HepG2 (cell line): ENCODE data around the gene ABCA3. TPM values are rescaled to one million over a fixed set of nuclear protein-coding genes. Genes with fewer than 3 reads are reported as not detected.
A peak's percentile ranks its signal among the peaks of the same experiment; 100 is the strongest.

Experiments
- ATM ChIP-seq: fragments of 450-650 bp; IDR thresholded peaks from 2 replicates; pipeline ENCODE4 v1.7.1; 2017; ENCODE audit warnings: mild to moderate bottlenecking, borderline replicate concordance
- CBX5 ChIP-seq: sonication (generic); formaldehyde crosslinking; IDR thresholded peaks from 2 replicates; pipeline ENCODE4 v1.4.0; 2020; ENCODE audit warnings: missing genetic modification reagents, borderline replicate concordance
- CTCF ChIP-seq: sonication (generic); formaldehyde crosslinking; IDR thresholded peaks from 2 replicates; pipeline ENCODE4 v1.5.0; 2020; ENCODE audit warnings: mild to moderate bottlenecking, missing genetic modification reagents, moderate library complexity
- GATAD2A ChIP-seq: IDR thresholded peaks from 2 replicates; pipeline ENCODE4 v1.6.1; 2016
- KLF6 ChIP-seq: IDR thresholded peaks from 2 replicates; pipeline ENCODE4 v1.8.0; 2016; ENCODE audit warnings: missing biosample characterization, missing genetic modification reagents
- MED13 ChIP-seq: sonication (generic); formaldehyde crosslinking; IDR thresholded peaks from 2 replicates; pipeline ENCODE4 v1.5.0; 2020; ENCODE audit warnings: missing genetic modification reagents
- MTF1 ChIP-seq: sonication (generic); formaldehyde crosslinking; IDR thresholded peaks from 2 replicates; pipeline ENCODE4 v1.5.0; 2020; ENCODE audit warnings: missing genetic modification reagents
- NCOR1 ChIP-seq: fragments of 200-600 bp; sonication (generic); IDR thresholded peaks from 2 replicates; pipeline ENCODE4 v1.7.0; 2017; ENCODE audit warnings: antibody characterized with exemption, low read length, borderline replicate concordance
- RBM39 ChIP-seq: fragments of 200-400 bp; formaldehyde crosslinking; IDR thresholded peaks from one replicate; pipeline ENCODE4 v1.6.1; 2018; ENCODE audit warnings: antibody characterized with exemption, mild to moderate bottlenecking, low read depth, low read length; ENCODE audit not compliant: poor library complexity, severe bottlenecking
- TSC22D2 ChIP-seq: sonication (generic); formaldehyde crosslinking; IDR thresholded peaks from 2 replicates; pipeline ENCODE4 v1.5.1; 2020; ENCODE audit warnings: missing genetic modification reagents, mild to moderate bottlenecking, borderline replicate concordance
- ZKSCAN5 ChIP-seq: sonication (generic); formaldehyde crosslinking; IDR thresholded peaks from 2 replicates; pipeline ENCODE4 v1.5.1; 2020; ENCODE audit warnings: mild to moderate bottlenecking, missing genetic modification reagents
- ZNF512B ChIP-seq: sonication (generic); formaldehyde crosslinking; IDR thresholded peaks from 2 replicates; pipeline ENCODE4 v1.5.1; 2020; ENCODE audit warnings: missing genetic modification reagents, mild to moderate bottlenecking, borderline replicate concordance
- ZNF572 ChIP-seq: sonication (generic); formaldehyde crosslinking; IDR thresholded peaks from 2 replicates; pipeline ENCODE4 v1.5.1; 2020; ENCODE audit warnings: mild to moderate bottlenecking, missing genetic modification reagents
- ZNF576 ChIP-seq: sonication (generic); formaldehyde crosslinking; IDR thresholded peaks from 2 replicates; pipeline ENCODE4 v1.4.0; 2020; ENCODE audit warnings: mild to moderate bottlenecking, missing genetic modification reagents
- ZNF839 ChIP-seq: sonication (generic); formaldehyde crosslinking; IDR thresholded peaks from 2 replicates; pipeline ENCODE4 v1.4.0; 2020; ENCODE audit warnings: missing genetic modification reagents, mild to moderate bottlenecking, borderline replicate concordance
- polyA plus RNA-seq, 8 experiments: library from polyadenylated mRNA; depleted of rRNA in 3 of 8; stranded (reverse) in 7 of 8; unstranded in 1 of 8; fragments of >200 nt; fragmentation: Illumina TruSeq in 4 of 8; extraction: Trizol in 4 of 8; gene quantifications; 2 replicates each; pipeline versions ENCODE4 v1.2.1 to v1.2.3, GENCODE V29; 2011 to 2016; ENCODE audit warnings: low read depth in 4 of 8, missing spikeins in 1 of 8, mixed read lengths in 1 of 8; ENCODE audit not compliant: insufficient read depth in 1 of 8
- total RNA-seq, 5 experiments: library from RNA; depleted of rRNA; stranded (reverse); fragments of >200 nt; fragmentation: Illumina TruSeq; extraction: Trizol; gene quantifications; 2 replicates each; pipeline ENCODE4 v1.2.3, GENCODE V29; 2016; ENCODE audit warnings: low read depth in 1 of 5
- TF ChIP-seq, protein P1 (sequence below): IDR thresholded peaks from 2 replicates; pipeline ENCODE4 v1.6.1; 2016; ENCODE audit warnings: mild to moderate bottlenecking, missing biosample characterization, missing genetic modification reagents
- TF ChIP-seq, protein P2 (sequence below): sonication (generic); formaldehyde crosslinking; IDR thresholded peaks from 2 replicates; pipeline ENCODE4 v1.4.0; 2020; ENCODE audit warnings: missing genetic modification reagents; ENCODE audit errors: not compliant biosample characterization
- TF ChIP-seq, protein P3 (sequence below): sonication (generic); formaldehyde crosslinking; IDR thresholded peaks from 2 replicates; pipeline ENCODE4 v1.8.1; 2023; ENCODE audit warnings: missing genetic modification reagents, mild to moderate bottlenecking, borderline replicate concordance

Gene ABCA3
- total and polyA plus RNA-seq, 2 of the 13 experiments (the other 11 are each of a cell fraction or from before 2014, with no cell fraction given): 0.60 to 1.5 TPM

- TF ChIP-seq, protein P1, sequence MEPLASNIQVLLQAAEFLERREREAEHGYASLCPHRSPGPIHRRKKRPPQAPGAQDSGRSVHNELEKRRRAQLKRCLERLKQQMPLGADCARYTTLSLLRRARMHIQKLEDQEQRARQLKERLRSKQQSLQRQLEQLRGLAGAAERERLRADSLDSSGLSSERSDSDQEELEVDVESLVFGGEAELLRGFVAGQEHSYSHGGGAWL (CRISPR knock-in tag): peak; percentile 29; the same call in 1 of the 2 replicates
- no peak for TF ChIP-seq TSC22D2 (CRISPR knock-in tag)
- TF ChIP-seq RBM39: no peak
- no peak for TF ChIP-seq MTF1
- TF ChIP-seq ZNF572 (CRISPR knock-in tag): no peak
- no peak for TF ChIP-seq NCOR1
- TF ChIP-seq ATM: no peak
- TF ChIP-seq ZNF512B: no peak
- 0 out of 2 replicates have a peak, but pooled peaks have one; percentile 7 for TF ChIP-seq KLF6 (CRISPR knock-in tag)
- TF ChIP-seq CBX5: no peak
- no peak for TF ChIP-seq ZNF839 (CRISPR knock-in tag)
- TF ChIP-seq, protein P2, sequence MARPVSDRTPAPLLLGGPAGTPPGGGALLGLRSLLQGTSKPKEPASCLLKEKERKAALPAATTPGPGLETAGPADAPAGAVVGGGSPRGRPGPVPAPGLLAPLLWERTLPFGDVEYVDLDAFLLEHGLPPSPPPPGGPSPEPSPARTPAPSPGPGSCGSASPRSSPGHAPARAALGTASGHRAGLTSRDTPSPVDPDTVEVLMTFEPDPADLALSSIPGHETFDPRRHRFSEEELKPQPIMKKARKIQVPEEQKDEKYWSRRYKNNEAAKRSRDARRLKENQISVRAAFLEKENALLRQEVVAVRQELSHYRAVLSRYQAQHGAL (CRISPR knock-in tag): no peak
- no peak for TF ChIP-seq ZKSCAN5 (CRISPR knock-in tag)
- TF ChIP-seq ZNF576 (CRISPR knock-in tag): no peak
- TF ChIP-seq, protein P3, sequence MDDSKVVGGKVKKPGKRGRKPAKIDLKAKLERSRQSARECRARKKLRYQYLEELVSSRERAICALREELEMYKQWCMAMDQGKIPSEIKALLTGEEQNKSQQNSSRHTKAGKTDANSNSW (CRISPR knock-in tag): peak; percentile 70; the same call in 1 of the 2 replicates
- 0 out of 2 replicates have a peak, but pooled peaks have one; percentile 11 for TF ChIP-seq MED13 (CRISPR knock-in tag)
- TF ChIP-seq CTCF (CRISPR knock-in tag): peak; percentile 53
- TF ChIP-seq GATAD2A (CRISPR knock-in tag): peak; percentile 11; the same call in 1 of the 2 replicates
These were observed 725 bp downstream of the ABCA3 start (continued) for GRCh38 chr16:2339521-2340484.
